SU-DHL-6 (cell line): ENCODE data around the gene CXCR1.
"Not testable (repeated sequence)": the region's sequence is repeated elsewhere in the genome, so short reads cannot be mapped to it uniquely, and the experiment has no call there.

Source experiments
- H2AFZ ChIP-seq: fragments of 200-600 bp; sonication (generic); 2 replicates; pipeline ENCODE4 v1.6.1; 2014; ENCODE audit warnings: low read depth, mild to moderate bottlenecking, moderate library complexity, mixed read lengths, antibody characterized with exemption, low read length; ENCODE audit not compliant: severe bottlenecking
- H3F3A ChIP-seq: fragments of 200-600 bp; shearing (Covaris generic); 2 replicates; pipeline ENCODE4 v1.6.0; 2016; ENCODE audit warnings: antibody characterized with exemption, mild to moderate bottlenecking; ENCODE audit not compliant: insufficient read depth
- H3K27ac ChIP-seq: fragments of 200-600 bp; sonication (generic); 2 replicates; pipeline ENCODE4 v1.5.1; 2016; ENCODE audit warnings: low read depth, mild to moderate bottlenecking, low read length, moderate library complexity, mixed read lengths
- H3K27me3 ChIP-seq: fragments of 200-600 bp; sonication (generic), shearing (Covaris generic); 2 replicates; pipeline ENCODE4 v1.6.0; 2014; ENCODE audit warnings: mild to moderate bottlenecking, low read length
- H3K36me3 ChIP-seq: fragments of 200-600 bp; sonication (generic); 2 replicates; pipeline ENCODE4 v1.6.1; 2014; ENCODE audit warnings: mild to moderate bottlenecking, low read length, mixed read lengths
- H3K4me2 ChIP-seq: fragments of 300-600, 200-600 bp; shearing (Covaris generic), sonication (generic); 2 replicates; pipeline ENCODE4 v1.6.0; 2014; ENCODE audit warnings: low read length, low read depth, mild to moderate bottlenecking; ENCODE audit not compliant: poor library complexity, severe bottlenecking
- H3K4me3 ChIP-seq: fragments of 200-600 bp; sonication (generic); 2 replicates; pipeline ENCODE4 v1.5.1; 2014; ENCODE audit warnings: antibody characterized with exemption, low read length, mild to moderate bottlenecking, mixed read lengths; ENCODE audit not compliant: insufficient read depth, poor library complexity, severe bottlenecking
- H3K79me2 ChIP-seq: fragments of 200-600 bp; sonication (generic); 2 replicates; pipeline ENCODE4 v1.6.1; 2014; ENCODE audit warnings: mild to moderate bottlenecking, low read length, moderate library complexity; ENCODE audit not compliant: insufficient read depth
- H3K9ac ChIP-seq: fragments of 200-600 bp; sonication (generic); 2 replicates; pipeline ENCODE4 v1.7.0; 2014; ENCODE audit warnings: mild to moderate bottlenecking, low read length
- H3K9me2 ChIP-seq: fragments of 200-600 bp; sonication (generic); replicated peaks from 2 replicates; pipeline ENCODE4 v1.6.1; 2014; ENCODE audit warnings: low read length; ENCODE audit not compliant: insufficient read depth
- H3K9me3 ChIP-seq: fragments of 200-600 bp; sonication (generic); 2 replicates; pipeline ENCODE4 v1.6.1; 2014; ENCODE audit warnings: low read length, mixed read lengths; ENCODE audit not compliant: insufficient read depth
- H4K20me1 ChIP-seq: fragments of 200-600 bp; sonication (generic); 2 replicates; pipeline ENCODE4 v1.6.1; 2014; ENCODE audit warnings: low read depth, mild to moderate bottlenecking, antibody characterized with exemption, low read length, moderate library complexity, mixed read lengths
- CTCF ChIP-seq: fragments of 200-600 bp; sonication (generic); IDR thresholded peaks from one replicate; pipeline ENCODE4 v1.5.1; 2017; ENCODE audit warnings: antibody characterized with exemption, mild to moderate bottlenecking, low read length, moderate library complexity; ENCODE audit not compliant: insufficient read depth, poor library complexity, severe bottlenecking
- EZH2phosphoT487 ChIP-seq: fragments of 200-600 bp; sonication (generic), shearing (Covaris generic); conservative IDR thresholded peaks from 2 replicates; pipeline ENCODE4 v1.6.1; 2018; ENCODE audit warnings: mild to moderate bottlenecking, antibody characterized with exemption, low read length, moderate library complexity, mixed read lengths

Gene CXCR1

GRCh38 chr2:218125095-218125494, 41.7 kb downstream of the CXCR1 start:
- no peaks in the 10 kb centered on the region for H4K20me1 ChIP-seq
- no peaks in the 10 kb centered on the region for H3F3A ChIP-seq
- no peak overlapping the region for H3K27ac ChIP-seq
- TF ChIP-seq CTCF (no peak), EZH2phosphoT487 (no peak)
- H3K4me2 ChIP-seq = no peak overlapping the region
- H3K27me3 ChIP-seq = 0 out of 2 replicates have a peak, but pooled peaks cover 2% of the 10 kb centered on the region
- H3K9ac ChIP-seq = no peak overlapping the region
- H3K4me3 ChIP-seq = no peak overlapping the region
- no peaks in the 10 kb centered on the region for H3K9me3 ChIP-seq
- no peak overlapping the region for H2AFZ ChIP-seq
- no peaks in the 10 kb centered on the region for H3K9me2 ChIP-seq
- no peaks in the 10 kb centered on the region for H3K36me3 ChIP-seq
- no peaks in the 10 kb centered on the region for H3K79me2 ChIP-seq

GRCh38 chr2:218123986-218124385, 42.8 kb downstream of the CXCR1 start:
- Histone ChIP-seq H4K20me1 (no peaks in the 10 kb centered on the region), H3K9ac (no peak overlapping the region), H3K27me3 (0 out of 2 replicates have a peak, but pooled peaks cover 2% of the 10 kb centered on the region), H2AFZ (no peak overlapping the region), H3K27ac (no peak overlapping the region), H3F3A (no peaks in the 10 kb centered on the region), H3K4me3 (no peak overlapping the region), H3K79me2 (no peaks in the 10 kb centered on the region), H3K36me3 (no peaks in the 10 kb centered on the region), H3K9me2 (no peaks in the 10 kb centered on the region), H3K9me3 (no peaks in the 10 kb centered on the region), H3K4me2 (no peak overlapping the region)
- TF ChIP-seq CTCF (no peak), EZH2phosphoT487 (no peak)

- H3K79me2 ChIP-seq, H3K27ac ChIP-seq, H3K4me3 ChIP-seq, H3K27me3 ChIP-seq, H3K9ac ChIP-seq, H3K9me2 ChIP-seq, H3F3A ChIP-seq, H4K20me1 ChIP-seq, H3K4me2 ChIP-seq, H3K9me3 ChIP-seq, H3K36me3 ChIP-seq, H2AFZ ChIP-seq: not testable (repeated sequence)
Observed at GRCh38 chr2:218122286-218122685, 44.5 kb downstream of the CXCR1 start.

GRCh38 chr2:218121789-218122188, 45.0 kb downstream of the CXCR1 start:
- H3K36me3 ChIP-seq, H3K79me2 ChIP-seq, H3K27me3 ChIP-seq, H3F3A ChIP-seq, H3K27ac ChIP-seq, H4K20me1 ChIP-seq, H3K9me2 ChIP-seq, H3K4me2 ChIP-seq, H3K4me3 ChIP-seq, H2AFZ ChIP-seq, H3K9ac ChIP-seq, H3K9me3 ChIP-seq: not testable (repeated sequence)
